NCI-H526 (cell line): ENCODE measurements around the gene CCDC146.
A peak's percentile ranks its signal among the peaks of the same experiment; 100 is the strongest.
"Not testable (repeated sequence)": the region's sequence is repeated elsewhere in the genome, so short reads cannot be mapped to it uniquely, and the experiment has no call there.

Experiments
- DNase-seq, 2 experiments: peaks; one replicate each; lab custom pipeline; 2025; lab: John Stamatoyannopoulos, UW

CCDC146 gene

DNA sequence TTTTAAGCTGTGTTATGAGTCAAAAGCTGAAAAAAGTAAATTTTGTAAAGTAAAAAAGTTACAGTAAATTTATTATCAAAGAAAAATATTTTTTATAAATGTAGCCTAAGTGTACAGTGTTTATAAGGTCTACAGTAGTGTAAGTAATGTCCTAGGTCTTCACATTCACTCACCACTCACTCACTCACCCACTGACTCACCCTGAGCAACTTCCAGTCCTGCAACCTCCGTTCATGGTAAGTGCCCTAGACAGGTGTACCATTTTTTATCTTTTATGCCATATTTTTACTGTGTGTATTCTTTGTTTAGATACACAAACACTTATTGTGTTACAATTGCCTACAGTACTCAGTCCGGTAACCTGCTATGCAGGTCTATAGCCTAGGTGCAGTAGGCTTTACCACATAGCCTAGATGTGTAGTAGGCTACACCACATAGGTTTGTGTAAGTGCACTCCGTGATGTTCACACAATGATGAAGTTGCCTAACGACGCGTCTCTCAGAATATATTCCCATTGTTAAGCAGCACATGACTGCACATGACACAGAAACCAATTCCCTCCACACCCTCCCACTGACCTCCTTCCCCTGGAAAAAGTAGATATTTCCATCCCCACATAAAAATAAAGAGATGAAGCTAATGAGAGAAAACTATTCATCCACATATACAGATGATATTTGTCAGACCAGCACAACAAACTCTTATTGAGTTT is 122.0 kb downstream of the CCDC146 start:
- no peak for DNase-seq

DNA sequence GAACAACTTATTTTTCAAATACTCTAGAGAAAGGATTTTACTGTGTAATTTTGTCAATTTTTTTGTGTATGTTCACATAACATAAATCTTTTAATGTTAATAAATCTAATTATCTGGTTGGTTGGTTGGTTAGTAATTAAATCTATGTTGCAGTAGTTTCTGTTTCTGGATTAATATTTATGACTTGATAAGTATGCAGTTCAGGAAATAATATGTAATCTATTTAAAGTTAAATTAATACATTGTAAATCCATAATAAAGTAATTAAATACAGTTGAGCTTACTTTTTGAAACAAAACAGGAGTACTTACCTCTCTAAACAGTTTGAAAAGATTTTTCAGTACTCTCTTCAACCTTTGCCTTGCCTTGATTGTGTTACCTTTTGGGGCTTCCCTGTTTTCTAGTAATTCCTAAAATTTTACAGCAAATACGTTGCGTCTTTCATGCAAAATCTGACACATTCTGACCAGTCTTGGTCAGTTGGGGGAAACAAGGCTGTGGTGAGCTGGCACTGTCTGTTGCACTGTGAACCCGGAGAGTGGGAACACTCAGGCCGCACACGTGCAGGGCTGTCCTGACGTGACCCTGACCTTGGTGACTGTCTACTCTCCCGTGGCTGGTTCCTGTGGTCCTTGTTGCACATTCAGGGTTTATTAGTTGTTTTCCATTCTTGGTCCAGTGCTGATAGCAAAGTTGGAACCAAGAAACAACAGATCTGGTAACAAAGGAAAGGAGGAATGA is 122.8 kb downstream of the CCDC146 start:
- no peak for DNase-seq

DNA sequence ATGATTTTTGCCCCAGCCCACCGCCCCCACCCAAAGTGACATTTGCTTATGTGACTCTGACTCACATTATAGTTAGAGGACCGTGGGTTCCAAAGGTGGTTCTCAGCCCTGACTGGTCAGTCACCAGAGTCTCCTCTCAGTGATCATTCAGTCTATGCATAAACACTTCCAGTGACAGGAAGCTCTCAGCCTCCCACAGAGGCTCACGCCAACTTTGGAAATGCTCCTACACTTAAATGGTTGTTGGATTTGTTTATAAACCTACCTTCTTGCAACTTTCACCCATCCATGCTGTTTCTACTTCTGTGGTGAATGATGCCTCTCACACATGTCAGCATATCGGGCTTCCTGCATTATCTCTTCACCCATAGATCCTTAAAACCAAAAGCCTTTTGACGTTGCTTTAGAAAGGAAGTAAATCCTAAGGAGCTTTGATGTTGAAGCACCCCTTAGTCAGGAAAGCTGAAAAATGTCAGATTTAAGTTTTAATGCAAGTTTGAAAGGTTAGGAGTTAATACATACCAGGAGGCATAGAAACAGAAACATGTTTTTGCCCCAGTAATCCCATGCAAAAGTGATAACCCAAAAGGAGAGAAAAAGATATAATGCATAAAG is 123.7 kb downstream of the CCDC146 start:
- no peak for DNase-seq

DNA sequence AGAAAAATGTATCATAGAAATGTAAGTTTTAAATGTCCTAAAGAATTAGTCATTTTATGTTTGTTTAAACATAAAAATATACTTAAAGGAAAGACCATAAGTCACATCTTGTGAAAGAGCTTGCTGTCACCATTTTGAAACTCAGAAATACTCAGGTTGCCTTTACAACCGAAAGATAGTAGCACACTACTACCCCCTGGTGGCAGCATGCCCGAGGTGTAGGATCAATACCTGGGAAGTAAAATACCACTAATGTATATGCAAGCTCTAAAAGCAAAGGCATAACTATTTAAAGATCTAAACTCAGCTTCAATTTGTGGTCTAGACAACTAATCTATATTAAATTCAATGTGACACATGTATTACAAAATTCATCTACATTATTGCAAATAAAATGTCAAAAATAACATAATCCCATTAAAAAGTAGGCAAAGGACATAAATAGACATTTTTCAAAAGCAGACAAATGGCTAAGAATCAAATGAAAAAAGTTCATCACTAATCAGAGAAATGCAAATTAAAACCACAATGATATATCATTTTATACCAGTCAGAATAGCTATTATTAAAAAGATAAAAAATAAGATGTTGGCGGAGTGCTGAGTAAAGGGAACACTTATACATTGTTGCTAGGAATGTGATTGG is 124.9 kb downstream of the CCDC146 start:
- peak; percentile 59 to 91 for DNase-seq

DNA sequence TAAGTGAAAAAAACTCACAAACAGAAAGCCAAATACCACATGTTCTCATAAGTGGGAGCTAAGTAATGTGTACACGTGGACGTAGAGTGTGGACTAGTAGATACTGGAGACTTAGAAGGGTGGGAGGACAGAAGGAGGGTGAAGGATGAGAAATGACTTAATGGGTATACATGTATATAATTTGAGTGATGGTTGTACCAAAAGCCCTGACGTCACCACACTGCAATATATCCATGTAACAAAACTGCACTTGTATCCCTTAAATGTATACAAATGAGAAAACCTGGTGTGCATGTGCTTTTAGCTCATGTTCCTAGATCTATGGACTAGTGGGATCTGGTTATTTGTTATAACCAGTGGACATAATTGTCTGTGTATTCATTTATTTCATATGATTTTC is 125.7 kb downstream of the CCDC146 start:
- no peak for DNase-seq

DNA sequence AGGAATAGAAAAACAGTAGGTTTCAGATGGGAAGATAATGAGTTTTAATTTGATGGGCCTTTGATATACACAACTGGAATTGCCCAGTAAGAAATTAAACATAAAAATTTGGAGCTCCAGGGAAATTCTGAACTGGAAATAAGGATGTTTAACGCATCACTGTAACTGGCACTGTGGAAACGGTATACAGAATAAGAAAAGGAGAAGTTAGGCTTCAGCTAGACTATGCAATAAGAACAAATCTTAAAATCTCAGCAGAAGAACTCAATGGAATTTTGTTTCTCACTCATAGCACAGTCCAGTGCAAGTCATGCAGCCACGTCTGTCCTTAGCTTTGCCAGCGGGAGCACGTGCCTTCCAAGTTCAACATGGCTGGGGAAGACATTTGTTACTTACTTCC is 130.1 kb downstream of the CCDC146 start:
- DNase-seq: no peak

DNA sequence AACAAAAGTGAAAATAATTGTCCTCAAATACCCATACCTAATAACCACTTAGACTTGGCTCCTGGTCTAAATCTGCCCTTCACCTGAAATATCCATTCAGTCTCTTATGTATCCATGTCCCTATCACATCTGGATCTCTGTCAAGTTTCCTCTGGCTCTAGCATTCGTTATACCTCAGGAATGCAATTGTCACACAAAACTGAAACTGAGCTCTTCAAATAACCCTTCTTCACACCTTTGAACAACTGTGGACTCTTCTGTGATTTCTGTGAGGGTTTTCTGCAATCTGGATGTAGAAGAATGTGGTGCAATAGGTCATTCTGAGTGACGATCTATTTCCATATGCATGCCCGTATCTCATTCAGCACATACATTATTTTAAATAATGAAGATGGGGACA is 130.7 kb downstream of the CCDC146 start:
- DNase-seq: no peak

DNA sequence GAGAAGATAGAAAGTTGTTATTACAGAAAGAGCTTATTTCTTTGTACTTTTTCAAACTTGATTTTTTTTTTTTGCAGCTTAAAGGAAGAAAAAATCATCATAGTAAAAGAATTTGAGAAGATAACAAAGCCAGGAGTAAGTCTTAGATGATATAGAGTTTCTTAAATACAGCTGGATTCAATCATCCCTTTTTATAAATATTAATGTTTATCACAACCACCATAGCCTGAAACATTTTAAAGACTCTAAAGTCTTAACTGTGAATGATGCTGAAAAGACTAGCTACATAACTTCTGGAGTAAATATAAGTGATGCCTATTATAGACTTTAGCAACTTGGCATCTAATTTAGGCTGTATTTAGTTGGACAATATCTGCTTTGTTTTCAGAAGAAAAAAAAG is 132.0 kb downstream of the CCDC146 start:
- DNase-seq: no peak

DNA sequence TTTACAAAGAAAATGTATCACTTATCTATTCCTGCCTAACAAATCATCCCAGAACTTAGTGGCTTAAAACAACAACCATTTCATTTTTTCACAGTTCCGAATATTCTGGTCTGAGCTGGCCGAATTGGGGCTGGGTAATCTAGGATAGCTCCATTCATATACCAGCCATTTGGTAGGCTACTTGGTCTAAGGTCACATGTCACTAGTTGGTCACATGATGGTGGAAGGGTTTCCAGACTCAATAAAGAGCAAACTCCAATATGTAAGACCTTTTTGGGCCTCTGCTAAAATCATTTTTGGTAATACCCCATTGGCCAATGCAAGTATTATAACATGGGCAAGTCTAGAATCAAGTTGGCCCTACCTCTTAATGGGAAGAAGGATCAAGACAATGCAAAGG is 132.5 kb downstream of the CCDC146 start:
- DNase-seq: no peak

DNA sequence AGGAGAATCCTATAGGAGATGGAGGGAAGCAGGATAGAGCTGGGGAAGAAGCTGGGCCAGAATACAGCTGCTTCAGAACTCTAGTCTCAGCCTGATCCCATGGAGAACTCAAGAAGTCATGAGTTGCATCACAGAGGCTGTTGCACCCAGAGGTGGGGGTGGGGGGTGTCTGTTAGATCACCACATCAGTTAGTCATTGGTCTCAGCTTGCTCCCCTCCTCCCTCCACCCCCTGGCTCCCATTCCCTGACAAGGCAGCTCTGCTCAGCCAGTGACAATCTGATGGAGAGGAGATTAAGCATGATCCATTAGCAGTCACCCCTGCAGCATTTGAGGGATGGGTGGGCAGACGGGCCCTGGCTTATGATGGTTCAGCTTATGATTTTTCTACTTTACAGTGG is 135.6 kb downstream of the CCDC146 start:
- no peak for DNase-seq

DNA sequence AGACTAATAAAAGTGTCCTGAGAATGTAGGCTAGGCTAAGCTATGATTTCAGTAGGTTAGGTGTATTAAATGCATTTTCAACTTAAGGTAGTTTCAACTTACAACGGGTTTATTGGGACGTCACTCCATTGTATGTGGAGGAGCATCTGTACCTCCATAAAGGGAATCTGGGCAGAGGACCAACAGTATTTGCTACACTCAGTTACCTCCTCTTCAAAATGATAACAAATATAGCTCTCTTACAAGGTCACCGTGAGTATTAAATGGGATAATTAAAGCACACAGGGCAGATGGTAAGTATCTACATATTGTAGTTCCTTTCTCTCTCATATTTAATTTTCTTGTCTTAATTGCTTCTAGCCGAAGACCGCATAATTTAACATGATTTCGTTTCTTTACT is 136.2 kb downstream of the CCDC146 start:
- DNase-seq: no peak

DNA sequence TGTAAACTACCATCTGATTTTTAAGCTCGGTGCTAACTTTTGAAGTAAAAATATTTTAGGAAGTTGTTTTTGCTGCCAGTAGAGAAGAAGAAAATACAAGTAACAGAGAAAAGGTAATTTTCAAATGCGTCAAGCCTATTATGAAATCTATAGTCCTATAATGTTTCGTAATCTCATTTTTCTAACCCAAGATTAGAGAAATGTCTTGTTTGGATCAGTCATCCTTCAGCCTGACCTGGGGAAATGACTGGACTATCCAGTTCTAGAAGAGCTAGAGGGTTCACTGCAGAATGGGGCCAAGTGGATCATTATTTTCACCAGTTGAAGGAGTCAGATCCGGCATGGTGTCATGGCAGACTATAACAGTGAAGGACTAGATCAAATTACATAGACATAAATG is 139.9 kb downstream of the CCDC146 start:
- DNase-seq: no peak

DNA sequence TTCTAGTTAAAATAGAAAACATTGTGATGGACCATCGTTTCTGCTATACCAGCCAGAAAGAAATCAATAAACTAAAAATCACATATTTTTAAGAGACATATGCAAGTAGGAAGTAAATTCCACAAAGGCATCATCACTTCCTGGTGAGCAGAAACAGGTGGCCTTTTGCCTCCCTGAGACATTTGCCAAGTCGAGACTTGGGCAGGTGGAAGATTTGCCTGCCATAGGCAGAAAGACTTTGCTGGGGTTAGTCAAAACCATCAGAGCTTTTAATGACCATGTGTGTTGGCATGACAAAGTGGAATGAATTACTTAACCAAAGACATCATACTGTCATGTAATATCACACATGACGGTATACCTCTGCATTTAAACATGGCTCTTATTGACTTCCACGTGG is 143.3 kb downstream of the CCDC146 start:
- no peak for DNase-seq

DNA sequence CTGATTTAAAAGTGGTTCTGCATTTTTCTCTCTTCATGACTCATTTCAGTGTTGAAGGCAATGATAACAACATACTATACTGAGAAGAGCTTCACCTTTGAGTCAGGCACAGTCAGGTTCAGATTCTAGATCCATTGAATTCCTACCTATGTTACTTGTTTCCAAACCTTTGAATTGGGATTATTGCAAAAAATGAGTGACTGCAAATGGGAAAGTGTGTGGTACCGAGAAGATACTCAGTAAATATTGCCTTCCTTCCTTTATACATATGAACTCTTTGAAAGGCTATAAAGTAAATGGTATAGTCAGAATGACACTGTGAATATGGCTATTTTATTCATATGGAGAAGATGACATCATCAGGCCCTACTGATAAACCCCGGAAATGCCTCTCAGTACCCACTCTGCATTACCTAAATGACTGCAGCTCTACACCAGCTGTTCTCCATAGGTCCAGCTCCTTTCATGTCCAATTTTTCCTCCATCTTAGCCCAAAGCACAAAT is 143.9 kb downstream of the CCDC146 start:
- no peak for DNase-seq

DNA sequence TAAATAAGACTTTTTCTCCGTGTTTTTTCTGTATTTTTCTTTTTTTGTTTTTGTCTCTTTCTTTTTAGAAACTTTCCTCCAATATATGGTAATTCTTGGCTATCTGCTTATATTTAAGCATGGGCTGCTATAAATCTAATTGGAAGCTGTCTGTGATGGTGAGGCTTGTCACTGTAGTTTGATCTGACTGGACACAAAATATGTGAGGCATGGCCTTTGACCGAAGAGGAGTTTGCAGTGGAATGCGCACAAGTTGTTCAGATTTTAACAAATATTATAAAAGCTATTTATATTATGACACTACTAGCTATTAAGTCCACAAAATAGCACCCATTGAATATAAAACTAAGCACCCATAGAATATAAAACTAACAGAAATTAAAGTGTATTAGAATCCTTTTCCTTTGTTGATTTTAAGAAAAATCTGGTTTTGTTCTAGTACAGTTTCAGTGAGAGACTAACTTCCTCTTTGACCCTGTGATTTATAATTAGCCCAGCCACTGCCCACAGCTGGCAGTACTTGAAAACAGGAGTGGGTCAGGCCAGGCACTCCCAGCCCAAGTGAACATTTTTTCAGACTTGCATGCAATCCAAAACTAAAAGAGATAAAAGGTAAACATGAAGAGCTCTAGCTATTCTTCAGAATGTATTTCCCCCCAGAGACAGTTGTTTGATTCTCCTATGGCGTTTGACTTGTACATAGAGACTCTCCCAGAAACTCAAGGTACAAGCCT is 147.1 kb downstream of the CCDC146 start:
- DNase-seq: no peak

DNA sequence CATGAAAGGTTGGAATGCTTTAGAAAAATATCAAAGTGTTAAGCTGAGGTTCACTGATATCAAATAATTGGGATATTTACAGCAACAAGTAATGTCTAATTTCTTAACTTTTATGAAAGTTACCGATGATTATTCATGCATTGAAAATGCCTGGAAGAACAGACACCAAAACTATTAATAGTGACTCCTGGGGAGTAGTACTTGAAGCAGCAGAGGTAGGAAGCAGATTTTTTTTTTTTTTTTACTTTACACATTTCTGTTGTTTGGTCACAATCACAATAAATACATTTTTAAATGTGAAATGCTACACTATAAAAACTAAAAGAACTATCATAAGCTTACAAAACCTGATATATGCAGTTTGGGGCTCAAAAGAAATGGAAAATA is 147.7 kb downstream of the CCDC146 start:
- no peak for DNase-seq

DNA sequence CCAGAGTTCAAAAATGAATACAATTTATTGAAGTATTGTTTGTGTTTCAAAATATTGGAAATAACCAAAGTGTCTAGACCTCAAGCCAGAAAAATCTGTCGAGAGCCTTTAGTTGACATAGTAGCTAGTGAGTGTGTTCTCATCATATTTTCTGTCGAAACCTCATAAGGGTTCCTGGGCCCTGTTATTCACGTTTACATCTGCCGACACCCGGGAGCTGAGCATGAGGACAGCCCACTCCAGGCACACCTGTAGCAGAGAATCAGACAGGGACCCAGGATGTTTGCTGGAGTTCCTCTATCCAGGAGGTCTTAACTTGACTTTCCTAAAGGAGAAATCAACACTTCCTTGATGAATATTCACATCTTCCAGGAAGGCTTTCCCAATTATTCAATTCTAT is 149.4 kb downstream of the CCDC146 start:
- DNase-seq: no peak

DNA sequence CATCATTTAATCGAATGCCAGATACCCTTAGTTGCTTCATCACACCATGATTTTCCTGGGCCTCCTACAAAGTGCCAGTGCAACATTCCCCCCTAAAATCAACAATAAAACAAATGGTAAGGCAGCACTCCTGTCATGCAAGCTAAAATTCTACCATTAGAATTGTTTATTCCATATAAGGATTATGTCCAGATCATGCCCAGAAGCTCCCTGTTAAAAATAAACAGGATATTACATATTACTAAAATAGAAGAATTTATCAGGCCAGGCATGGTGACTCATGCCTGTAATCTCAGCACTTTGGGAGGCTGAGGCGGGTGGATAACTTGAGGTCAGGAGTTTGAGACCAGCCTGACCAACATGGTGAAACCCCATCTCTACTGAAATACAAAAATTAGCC is 153.2 kb downstream of the CCDC146 start:
- DNase-seq: not testable (repeated sequence)

DNA sequence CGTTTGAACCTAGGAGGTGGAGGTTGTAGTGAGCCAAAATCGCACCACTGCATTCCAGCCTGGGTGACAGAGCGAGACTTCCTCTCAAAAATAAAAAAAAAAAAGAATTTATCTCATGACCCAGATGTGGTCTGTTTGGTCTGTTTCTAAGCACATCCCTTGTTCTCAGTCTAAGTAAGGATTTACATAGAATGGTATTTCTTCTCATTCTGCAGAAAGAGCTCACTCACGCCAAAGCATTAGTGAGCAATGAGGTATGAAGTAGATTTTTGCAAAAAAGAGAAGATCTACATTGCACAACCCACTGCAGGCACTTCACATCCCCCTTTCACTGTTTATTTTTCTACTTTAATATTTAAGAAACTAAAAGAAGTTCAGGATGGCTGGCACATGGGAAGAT is 153.7 kb downstream of the CCDC146 start:
- no peak for DNase-seq

DNA sequence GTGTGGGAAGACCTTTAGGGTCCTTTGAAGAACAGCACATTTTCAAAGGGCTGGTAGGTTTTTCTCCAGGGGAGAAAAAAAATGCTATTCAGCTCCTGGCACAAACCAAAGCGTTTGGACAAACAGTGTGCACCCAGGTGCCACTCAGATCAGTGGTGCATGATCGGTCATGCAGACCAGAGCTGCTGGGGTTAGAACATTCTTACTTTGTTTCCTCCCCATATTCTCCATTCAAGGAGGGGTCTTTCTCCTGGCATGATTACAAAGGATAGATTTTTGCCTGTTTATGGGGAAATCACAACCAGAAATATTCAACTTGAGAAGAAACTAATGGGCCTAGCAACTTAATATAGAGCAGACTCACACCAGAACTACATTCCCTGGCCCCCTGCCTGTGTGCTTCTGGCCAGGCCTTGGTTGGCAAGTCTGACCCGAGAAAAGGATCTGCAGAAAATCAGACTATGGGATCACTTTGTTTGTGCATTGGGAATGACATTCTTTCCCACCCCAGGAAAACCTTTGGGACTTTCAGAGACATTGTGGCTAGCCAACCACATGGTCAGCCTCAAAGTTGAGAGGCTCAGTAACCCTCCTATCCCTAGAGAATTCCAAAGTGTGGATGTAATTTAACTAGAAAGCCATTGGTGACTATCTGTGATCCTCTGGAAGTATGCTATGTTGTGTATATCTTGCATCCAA is 159.5 kb downstream of the CCDC146 start:
- no peak for DNase-seq

DNA sequence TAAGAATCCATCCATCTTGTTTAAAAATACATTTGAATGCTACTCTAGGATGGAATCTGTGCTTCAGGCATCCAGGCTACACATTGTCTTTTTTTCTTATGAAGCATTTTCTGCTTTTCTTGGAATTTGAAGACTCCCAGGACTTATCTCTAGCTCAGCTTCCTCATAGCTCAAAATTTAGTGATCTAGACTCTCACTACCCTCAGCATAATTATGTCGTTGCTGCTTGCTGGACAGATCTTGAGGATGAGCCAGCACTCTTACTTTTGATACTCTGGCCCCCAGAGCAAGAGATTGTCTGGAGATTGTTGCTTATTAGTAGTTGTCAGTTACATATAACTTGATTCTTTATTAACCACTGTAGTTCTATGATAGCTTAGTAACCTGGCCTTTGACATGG is 160.5 kb downstream of the CCDC146 start:
- DNase-seq: no peak
